Hindlimb muscle (tissue), 1 donor: Measurements from ENCODE around the gene SCO2. TPM values are rescaled to one million over a fixed set of nuclear protein-coding genes. Genes with fewer than 3 reads are reported as not detected.
A peak's percentile ranks its signal among the peaks of the same experiment; 100 is the strongest.
"Not testable (repeated sequence)": the region's sequence is repeated elsewhere in the genome, so short reads cannot be mapped to it uniquely, and the experiment has no call there.

ENCODE experiments used
- DNase-seq: peaks from one replicate; pipeline ENCODE4 v3.0.0-alpha.2; 2013
- polyA plus RNA-seq: library from polyadenylated mRNA; unstranded; fragments of 120-200 nt; gene quantifications from one replicate; pipeline ENCODE4 v1.2.1, GENCODE V29; 2013; ENCODE audit not compliant: insufficient read length

The SCO2 gene
- polyA plus RNA-seq, 1 donor, result 6.1 TPM

DNA sequence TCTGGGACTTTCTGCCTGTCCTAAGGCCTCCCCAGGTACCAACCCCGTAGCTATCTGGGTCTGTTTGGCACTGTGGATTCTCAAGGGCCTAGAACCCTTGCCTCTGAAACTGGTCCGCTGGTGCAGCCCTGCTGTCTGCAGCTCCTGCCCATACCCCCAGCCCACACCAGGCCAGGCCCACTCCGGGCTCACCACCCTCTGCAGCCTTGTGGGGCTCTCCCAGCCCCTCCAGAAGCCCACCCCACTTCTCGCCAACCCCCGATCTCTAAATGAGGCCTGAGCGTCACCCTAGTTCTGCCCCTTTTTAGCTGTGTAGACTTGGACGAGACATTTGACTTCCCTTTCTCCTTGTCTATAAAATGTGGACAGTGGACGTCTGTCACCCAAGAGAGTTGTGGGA lies 25.0 kb upstream of the SCO2 start:
- no peak for DNase-seq

DNA sequence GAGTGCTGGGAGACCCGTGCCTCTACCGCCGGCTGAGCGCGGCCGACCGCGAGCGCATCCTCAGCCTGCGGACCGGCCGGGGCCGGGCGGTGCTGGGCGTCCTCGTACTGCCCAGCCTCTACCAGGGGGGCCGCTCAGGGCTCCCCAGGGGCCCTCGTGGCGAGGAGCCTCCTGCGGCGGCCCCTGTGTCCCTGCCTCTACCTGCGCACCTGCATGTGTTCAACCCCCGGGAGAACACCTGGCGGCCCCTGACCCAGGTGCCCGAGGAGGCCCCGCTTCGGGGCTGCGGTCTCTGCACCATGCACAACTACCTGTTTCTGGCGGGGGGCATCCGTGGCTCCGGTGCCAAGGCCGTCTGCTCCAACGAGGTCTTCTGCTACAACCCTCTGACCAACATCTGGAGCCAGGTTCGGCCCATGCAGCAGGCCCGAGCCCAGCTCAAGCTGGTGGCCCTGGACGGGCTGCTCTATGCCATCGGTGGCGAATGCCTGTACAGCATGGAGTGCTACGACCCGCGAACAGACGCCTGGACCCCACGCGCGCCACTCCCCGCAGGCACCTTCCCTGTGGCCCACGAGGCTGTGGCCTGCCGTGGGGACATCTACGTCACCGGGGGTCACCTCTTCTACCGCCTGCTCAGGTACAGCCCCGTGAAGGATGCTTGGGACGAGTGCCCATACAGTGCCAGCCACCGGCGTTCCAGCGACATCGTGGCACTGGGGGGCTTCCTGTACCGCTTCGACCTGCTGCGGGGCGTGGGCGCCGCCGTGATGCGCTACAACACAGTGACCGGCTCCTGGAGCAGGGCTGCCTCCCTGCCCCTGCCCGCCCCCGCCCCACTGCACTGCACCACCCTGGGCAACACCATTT lies 23.8 kb upstream of the SCO2 start:
- no peak for DNase-seq

DNA sequence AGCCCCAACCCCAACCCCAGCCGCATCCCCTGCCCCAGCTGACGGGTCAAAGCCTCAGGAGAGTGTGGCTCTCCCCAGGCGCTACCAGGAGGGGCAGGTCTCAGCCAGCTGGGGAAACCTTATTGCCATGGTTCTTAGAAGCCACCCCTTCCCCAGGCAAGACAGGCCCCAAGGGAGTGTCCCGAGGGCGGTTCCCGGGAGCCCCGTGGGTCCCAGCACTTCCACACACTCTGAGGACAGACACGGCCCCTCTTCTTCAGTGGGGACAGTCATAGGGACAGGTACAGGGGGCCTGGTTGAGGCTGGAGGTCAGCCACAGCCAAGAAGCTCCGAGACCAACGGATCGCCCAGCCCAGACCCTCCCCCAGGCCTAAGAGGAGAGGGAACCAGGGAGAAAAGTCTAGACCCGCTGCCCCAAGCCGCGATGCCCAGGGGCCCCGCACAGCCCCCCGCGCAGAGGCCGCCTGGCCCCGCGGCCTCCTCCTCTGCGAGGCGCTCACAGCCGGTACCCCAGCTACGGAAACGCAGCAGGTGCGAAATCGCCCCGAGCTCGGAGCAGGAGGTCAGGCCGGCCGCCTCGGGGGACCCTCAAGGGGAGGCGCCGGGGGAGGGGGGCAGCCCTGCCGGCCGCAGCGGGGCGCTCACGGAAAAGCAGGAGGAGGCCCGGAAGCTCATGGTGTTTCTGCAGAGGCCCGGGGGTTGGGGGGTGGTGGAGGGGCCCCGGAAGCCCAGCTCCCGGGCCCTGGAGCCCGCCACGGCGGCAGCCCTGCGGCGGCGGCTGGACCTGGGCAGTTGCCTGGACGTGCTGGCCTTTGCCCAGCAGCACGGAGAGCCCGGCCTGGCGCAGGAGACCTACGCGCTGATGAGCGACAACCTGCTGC lies 22.9 kb upstream of the SCO2 start:
- DNase-seq, result no peak

DNA sequence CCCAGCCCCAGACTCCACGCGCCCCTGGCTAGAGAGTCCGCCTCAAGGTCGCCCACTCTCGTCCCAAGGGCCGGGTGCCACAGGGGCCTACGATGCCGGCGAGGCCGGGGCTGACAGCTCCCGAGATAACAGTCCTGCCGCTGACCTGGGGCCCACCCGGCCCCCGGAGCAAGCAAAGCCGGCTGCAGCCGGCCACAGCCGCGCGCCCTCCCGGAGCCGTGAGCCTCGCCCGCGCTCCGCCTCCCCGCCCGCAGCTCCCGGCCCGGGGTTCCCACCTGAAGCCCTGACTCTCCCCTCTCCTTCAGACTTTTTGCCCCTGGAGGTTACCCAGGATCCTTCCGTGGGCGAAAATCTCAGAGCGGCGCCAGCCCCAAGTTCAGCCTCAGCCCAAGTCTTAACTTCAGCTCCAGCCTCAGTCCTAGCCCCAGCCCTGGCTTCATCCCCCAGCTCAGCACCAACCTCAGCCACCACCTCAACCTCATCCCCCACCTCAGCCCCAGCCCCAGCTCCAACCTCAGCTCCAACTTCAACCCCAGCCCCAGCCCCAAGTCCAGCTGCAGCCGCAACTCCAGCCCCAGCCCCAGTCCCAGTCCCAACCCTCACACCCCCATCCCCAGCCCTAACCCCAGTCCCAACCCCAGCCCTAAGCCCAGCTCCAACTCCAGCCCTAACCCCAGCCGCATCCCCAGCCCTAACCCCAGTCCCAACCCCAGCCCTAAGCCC lies 22.0 kb upstream of the SCO2 start:
- no peak for DNase-seq

DNA sequence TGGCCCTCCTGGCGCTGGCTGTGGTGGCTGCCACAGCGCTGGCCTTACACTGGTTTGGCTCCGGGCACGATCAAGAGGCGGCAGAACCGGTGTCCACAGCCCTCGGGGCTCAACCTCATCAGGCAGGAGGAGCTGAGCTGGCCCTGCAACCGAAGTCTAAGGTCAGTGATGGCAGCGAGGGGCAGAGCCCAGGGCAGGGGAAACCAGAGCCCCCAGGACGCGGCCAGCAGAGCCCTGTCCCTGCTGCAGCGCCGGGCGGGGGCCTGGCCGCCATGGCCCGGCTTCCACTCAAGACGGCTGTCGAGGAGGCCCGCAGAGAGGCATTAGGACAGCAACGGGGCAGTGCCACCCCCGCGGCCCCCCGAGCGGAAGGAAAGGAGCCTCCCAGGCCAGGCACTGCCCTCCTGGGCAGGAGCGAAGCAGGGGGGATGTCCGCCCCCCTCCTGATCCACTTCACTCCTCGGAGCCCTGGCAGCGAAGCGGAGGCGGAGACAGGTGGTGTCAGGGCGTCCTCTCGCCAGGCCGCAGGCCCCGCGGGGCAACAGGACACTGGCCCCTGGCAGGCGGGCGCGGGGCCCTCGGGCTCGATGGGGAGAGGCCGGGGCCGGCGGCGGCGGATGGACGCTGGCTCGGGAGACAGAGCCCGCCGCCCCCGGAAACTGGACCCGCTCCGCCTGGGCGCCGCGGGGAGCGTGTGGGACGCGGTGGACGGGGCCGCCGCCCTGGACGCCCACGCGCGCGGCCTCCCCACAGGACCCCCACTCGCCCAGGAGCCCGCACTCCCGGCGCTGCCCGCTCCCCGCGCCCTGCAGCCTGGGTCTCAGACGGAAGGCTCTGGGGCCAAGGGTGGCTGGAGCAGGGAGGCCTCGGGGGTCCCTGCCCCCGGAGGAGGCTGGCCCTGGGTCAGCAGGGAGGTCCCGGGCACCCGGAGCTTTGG lies 21.2 kb upstream of the SCO2 start:
- DNase-seq, result no peak

DNA sequence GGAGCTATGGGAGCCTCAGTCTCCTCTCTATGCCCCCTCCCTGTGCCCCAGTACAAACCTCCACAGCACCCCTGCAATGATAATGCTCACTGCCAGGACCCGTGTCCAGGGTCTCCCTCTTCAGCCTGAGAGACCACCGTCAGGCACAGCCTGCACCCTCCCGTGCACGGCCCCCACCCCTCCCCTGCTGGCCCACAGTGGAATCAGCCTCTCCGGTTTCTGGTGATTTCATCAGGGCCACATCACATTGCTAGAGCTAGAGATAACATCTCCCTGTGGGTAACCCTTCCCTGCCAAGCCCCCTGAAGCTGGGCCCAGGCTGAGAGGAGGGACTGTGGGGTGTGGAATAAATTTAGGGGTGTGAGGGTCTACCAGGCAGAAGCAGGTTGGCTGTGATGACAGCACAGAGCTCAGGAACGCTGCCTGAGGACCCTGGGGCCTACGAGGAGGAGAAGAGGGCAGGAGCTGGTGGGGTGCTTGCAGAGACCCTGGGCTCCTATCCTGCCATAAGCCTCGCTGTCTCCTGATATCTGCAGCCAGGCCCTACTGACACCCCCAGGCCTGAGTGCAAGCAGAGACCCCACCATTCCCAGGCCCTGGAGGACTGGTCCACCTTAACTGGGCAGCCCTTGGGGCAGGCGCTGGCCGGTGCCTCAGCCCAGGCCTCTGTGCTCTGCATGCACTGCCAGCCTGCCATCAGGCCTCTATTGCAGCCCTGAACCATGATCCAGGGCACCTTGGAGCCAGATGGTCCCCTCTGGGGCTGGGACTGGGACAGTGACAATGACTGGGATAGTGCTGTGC lies 20.3 kb upstream of the SCO2 start, which contains the start of gene KLHDC7B:
KLHDC7B (plus strand) TSS at position 378 of the 804 bp plus-strand sequence; CDS start at position 723, 345 bp downstream.
- no peak for DNase-seq

DNA sequence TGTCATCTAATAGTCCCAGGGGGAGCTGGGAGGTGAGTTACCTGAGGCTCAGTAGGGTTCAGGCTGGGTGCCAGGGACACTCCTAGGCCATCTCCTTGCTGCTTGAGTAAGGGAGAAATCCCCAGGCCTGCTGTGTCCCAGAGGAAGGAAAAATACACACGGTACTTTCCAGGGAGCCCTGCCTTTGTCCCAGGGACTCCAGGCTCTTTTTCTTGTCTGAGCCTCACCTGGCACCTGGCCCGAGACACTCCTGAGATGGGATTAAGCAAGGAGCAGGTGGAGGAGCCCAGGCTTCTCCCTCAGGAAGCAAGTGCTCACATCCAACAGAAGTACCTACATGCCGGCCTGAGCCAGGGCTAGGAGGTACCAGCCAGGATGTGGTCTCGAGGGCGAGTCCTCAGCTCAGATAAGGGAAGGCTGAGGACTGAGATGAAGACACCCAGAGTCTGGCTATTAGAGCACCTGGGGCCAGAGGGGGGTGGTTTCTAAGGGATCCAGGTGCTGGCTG lies 19.4 kb upstream of the SCO2 start:
- no peak for DNase-seq

DNA sequence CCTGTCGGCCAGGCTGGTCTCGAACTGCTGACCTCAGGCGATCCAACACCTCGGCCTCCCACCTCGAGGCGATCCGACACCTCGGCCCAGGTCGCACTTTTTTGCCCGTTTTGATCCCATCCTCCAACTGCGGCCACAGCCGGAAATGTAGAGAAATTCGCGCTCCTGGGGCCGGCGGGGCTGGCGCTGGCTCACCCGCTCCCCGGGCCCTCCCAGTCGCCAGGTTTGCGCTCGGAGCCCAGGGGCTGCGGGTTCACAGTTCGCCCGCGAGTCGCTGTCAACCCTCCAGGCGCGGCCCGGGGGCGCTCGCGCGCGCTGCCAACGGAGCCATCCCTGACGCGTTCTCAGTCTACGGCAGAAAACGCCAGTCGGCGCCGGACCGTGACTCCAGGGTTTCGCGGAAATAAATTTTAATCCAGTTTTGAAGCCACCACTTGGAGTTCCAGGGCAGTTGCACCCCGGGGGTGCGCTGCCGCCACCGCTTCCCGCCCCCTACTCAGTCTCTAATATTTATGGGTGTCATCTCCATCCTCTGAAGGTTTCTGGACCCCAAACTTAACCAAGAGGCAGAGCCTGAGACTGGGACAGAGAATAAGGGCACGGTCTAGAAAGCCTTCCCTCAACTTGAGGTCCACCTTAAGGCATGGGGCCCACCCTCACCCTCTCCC lies 18.8 kb upstream of the SCO2 start:
- DNase-seq, result peak; percentile 42

DNA sequence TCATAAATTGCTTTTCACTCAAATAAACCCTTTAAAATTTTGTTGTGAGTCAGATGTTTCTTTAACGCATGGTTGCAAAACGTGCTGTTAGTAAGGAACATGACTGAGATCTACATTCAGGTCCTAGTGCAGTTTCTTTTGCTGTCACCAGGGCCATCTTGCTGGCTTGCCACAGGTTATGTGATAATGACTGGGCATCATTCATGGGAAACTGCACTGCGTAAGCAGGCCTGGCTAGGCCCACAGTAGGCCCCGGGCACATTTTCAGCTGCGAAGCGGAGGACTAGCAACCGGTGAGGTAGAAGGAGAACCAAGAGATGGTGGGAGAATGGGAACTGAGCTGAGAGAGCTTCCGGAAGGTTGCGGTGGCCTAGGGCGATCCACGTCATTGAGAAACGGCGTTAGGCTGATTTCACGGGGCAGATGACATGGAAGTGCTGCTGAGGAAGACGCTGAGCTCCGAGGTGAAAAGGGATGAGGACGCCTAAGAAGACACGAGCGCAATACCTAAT lies 17.1 kb upstream of the SCO2 start:
- no peak for DNase-seq

DNA sequence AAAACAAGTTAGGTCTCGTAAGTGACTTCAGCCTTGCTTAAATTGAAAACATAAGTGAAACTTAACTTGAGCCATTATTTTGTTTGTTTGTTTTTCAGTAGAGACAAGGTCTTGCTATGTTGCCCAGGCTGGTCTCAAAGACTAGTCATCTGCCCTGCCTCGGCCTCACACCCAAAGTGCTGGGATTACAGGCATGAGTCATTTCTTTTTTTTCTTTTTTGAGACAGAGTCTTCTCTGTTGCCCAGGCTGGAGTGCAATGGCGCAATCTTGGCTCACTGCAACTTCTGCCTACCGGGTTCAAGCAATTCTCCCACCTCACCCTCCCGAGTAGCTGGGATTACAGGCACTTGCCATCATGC lies 16.2 kb upstream of the SCO2 start:
- DNase-seq, result not testable (repeated sequence)

DNA sequence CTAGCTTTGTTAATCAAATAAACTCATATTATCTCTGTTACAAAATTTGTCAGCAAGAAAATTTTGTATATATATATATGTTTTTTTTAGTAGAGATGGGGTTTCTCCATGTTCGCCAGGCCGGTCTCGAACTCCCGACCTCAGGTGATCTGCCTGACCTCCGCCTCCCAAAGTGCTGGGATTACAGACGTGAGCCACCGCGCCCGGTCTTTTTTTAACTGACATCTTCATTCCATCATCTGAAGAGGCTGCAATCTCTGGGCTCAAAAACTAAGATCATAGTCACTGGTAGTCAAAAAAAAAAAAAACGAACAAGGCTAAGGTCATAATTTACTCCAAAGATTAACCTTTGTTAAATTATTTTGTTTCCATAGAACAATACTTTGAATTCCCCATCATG lies 15.0 kb upstream of the SCO2 start:
- no peak for DNase-seq

DNA sequence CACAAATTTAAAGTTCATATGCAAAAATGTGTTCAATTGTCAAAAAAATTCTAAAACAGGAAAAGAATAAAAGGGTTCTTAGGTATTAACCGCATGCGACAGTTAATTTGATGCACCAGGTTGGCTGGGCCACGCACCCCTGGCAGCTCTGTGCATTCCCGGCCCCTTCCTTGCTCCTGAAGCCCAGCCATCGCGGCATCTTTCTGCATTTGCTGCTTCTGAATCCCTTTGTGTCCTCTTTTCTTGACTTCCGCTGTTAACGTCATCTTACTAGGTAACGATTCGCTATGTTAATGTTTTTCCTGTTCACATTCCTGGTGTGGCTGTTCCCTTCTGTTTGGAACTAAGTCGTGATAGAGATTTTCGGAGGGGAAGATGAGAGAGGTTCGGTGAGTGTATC lies 12.4 kb upstream of the SCO2 start:
- DNase-seq, result no peak

DNA sequence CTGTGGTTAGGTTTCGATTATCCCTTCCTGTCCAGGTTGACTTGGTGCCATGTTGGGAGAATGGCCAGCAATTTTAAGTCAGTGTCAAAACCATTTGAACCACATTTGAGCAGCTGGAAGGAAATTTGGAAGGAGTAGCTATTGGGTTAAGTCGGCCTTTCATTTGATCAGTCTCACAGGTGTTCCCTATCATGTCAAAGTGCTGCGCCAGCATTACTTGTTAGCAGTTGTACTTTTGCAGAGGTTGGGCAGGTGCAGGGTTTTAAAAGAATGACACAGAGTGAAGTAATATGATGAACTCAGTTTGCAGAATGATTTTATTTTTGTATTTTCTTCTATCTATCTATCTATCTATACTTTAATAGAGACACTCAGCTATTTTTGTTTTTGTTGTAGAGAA lies 10.8 kb upstream of the SCO2 start:
- DNase-seq, result no peak

DNA sequence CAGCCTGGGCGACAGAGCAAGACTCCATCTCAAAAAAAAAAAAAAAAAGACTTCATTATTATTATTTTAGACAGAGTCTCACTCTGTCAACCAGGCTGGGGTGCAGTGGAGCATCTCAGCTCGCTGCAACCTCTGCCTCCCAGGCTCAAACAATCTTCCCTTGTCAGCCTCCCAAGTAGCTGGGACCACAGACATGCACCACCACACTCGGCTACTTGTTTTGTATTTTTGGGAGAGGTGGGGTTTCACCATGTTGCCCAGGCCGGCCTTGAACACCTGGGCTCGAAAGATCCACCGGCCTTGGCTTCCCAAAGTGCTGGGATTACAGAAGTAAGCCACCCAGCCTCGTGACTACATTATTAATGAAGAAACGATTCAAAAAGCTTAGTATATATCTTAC lies 9.7 kb upstream of the SCO2 start:
- no peak for DNase-seq

DNA sequence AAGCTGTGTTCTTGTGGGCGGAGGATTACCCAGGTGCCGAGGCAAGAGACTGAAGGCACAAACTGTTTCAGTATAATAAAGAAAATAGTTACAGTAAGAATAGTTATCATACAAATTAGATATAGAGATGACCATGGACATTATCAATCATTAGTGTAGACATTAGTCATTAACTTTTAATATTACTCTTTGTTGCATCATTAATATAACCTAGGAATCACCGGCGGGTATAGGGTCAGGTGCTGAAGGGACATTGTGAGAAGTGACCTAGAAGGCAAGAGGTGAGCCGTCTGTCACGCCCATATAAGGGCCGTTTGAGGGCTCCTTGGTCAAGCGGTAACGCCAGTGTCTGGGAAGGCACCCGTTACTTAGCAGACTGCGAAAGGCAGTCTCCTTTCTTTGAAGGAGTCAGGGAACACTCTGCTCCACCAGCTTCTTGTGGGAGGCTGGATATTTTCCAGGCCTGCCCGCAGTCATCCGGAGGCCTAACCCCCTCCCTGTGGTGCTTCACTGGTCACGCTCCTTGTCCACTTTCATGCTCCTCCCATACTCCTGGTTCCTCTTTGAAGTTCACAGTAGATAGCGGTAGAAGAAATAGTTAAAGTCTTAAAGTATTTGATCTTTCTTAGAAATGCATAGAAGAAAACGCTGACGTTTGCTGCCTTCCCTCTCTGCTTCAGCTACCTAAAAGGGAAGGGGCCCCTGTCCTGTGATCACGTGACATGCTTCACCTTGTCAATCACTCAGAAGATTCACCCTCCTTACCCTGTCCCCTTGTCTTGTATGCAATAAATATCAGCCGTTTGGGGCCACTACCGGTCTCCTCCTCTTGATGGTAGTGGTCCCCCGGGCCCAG lies 8.7 kb upstream of the SCO2 start:
- not testable (repeated sequence) for DNase-seq

DNA sequence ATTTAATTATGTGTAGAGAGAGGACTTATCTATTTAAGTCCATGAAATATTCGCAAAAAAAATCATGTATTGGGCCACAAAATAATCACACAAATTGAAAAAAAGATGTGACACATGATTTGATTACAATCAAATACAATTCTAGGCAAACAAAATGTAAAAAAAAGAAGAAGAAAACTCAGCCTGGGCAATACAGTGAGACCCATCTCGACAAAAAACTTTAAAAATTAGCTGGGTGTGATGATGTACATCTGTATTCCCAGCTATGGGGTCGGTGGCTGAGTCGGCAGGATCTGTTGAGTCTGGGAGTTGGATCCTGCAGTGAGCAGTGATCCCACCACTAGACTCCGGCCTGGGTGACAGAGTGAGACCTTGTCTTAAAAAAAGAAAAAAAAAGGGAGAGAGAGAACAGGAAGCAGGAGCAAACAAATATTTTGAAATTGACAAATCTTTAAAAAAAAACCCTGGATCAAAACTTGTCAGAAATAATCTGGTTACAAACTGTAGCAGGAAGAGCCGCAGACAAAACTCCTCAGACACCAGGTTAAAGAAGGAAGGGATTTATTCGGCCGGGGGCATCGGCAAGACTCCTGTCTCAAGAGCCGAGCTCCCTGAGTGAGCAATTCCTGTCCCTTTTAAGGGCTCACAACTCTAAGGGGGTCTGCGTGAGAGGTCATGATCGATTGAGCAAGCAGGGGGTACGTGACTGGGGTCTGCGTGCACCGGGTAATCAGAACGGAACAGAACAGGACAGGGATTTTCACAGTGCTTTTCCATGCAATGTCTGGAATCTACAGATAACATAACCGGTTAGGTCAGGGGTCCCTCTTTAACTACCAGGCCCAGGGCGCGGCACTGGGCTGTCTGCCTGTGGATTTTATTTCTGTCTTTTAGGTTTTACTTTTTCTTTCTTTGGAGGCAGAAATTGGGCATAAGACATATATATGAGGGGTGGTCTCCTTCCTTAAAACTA lies 7.7 kb upstream of the SCO2 start:
- DNase-seq, result no peak

DNA sequence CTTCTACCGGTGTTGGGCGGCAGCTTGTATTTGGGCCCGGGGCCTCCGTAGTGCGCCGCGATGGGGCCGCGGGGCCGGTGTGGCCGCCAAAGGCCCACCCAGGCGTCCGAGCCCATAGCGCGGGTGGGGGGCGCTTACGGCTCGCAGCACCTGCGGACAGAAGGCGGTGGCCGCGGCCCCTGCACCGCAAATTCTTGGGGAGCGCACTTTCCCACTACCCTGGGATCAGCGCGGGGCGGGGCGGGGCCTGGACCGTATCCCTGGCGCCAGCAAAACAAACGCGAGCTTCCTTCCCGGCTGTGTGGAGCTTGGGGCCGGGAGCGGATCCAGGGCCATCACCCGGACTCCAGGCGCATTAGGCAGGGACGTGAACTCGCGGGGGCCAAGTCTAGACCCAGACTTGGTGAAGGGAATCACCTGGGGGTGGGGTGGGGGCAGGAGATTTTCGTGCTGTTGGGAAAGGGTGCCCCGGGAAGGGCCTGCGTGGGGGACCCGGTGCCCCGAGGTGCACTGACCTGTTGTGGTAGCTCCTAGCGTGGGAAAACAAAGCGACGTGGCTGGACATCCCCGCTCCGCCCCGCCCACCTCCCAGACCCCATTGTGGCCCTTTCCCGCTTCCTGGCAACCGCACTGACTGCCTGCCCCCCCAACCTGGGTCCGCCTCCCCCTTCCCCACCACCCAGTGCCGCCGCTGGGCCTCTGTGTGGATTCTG lies 6.7 kb upstream of the SCO2 start:
- DNase-seq, result peak; percentile 63
